Measurements from ENCODE around the gene SLC16A7.

SLC16A7 gene

GRCh38 chr12:59672273-59672672 is 76.4 kb downstream of the SLC16A7 start:
- no peak for DNase-seq

DNA sequence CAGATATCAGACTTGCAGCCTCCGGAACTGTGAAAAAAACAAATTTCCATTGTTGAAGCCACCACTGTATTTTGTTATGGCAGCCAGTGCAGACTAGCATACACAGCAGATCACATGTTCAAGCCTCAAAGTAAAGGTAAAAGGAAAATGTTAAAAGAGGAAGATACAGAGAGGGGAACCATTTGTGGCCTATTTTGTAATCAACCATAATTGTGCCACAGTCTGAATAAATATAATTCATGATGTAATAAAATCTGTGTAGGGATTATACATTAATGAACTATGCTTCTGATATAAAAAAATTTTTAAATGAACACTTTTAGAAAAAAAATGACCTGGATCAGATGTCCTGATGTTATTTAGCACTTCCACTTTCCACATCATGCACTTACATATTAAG is 79.6 kb downstream of the SLC16A7 start:
- DNase-seq: no peak

GRCh38 chr12:59677857-59678256 is 82.0 kb downstream of the SLC16A7 start:
- DNase-seq: no peak

GRCh38 chr12:59678759-59679411 is 83.1 kb downstream of the SLC16A7 start:
- DNase-seq: no peak

DNA sequence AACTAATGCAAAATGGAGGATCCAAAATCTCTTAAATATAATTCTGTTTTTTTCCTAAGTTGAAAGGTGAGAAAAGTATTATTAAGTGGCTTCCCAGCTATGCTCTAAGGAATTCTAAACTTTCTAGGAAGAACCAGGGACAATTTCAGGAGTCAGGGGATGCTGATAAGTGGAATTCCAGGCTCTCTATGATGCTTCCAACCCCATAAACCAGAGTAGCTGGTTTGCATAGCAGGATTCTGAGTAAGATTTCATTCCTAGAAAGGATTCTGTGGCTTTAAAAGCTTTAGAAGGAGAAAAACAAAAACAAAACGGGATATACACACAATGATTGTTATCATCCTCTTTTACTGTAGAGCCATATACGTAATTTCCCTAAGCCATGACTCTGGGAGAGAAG is 93.9 kb downstream of the SLC16A7 start:
- DNase-seq: no peak

DNA sequence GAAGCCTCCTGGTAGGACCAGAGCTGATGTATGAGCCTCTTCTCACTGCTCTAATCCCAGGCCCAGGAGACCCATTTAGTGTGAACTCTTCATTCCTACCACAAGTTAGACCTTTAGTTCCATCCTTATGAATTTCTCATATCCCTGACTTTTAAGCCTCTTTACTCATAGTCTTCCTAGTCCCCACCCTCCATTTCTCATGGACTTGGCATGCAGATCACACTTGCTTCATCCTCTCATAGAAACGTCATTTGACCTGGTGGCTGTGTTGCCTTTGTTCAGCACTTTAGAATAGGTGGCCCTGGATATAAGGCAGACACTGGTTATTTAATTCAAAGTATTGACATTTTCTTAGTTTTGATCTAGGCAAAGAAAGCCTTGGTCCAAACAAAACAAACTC is 99.5 kb downstream of the SLC16A7 start:
- DNase-seq: no peak

DNA sequence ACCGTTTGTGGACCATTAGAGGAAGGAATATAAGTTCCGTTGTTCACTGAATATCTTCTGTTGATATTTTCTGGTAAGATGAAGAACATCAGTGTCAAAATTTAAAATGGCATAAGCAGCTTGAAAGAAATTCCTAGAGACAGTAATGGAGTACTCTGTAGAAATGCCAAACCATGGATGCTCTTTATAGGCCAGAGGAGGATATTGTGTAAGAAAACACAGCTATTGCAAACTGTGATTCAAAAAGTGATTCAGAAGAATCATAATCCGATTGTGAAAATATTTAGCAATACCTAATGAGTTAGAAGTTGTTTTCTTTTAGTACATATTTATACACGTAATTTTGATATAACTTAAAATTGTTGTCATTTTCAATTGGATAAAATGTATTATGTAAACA is 102.8 kb downstream of the SLC16A7 start:
- no peak for DNase-seq

DNA sequence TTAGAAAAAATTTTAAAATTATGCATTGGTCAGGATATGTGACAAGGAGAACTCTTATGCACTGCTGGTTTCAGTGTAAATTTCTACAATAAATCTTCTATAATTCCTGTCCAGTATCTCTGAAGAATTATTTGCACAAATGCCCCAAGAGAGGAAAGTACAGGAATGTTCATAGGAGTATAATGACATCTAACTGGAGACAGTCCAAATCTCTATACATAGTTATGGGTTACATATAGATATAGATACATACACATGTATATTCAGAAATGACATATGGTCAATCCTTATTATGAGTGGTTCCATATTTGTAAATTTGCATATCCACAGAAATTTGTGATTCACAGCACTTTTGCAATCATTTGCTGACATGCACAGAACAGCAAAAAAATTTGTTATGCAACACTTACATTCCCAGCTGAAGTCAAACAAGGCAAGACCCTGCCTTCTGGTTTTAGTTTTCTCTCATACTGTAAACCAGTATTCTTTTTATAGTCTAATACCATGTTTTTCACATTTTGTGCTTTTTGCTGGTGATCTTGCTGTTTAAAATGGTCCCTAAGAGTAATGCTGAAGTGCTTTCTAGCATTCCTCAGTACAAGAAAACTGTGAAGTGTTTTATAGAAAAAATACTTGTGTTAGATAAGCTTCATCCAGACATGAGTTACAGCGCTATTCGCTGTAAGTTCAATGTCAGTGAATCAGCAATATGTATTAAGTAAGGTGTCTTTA is 103.8 kb downstream of the SLC16A7 start:
- DNase-seq: no peak

DNA sequence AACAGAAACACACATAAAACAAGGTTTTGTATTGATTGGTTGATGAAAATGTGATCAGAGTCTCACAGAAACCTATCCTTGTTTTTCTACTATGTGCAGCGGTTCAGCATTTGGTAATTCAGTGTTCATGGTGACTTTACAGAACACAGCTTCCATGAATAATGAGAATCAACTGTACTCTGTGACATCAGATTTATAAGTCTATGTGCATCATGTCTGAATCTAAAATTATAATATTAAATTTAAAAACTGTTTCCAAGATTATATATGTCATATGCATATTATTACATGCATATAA is 104.3 kb downstream of the SLC16A7 start:
- DNase-seq: no peak

- DNase-seq: no peak
These were observed 112.2 kb downstream of the SLC16A7 start for GRCh38 chr12:59708064-59708463.

GRCh38 chr12:59708484-59708883 is 112.7 kb downstream of the SLC16A7 start:
- no peak for DNase-seq

DNA sequence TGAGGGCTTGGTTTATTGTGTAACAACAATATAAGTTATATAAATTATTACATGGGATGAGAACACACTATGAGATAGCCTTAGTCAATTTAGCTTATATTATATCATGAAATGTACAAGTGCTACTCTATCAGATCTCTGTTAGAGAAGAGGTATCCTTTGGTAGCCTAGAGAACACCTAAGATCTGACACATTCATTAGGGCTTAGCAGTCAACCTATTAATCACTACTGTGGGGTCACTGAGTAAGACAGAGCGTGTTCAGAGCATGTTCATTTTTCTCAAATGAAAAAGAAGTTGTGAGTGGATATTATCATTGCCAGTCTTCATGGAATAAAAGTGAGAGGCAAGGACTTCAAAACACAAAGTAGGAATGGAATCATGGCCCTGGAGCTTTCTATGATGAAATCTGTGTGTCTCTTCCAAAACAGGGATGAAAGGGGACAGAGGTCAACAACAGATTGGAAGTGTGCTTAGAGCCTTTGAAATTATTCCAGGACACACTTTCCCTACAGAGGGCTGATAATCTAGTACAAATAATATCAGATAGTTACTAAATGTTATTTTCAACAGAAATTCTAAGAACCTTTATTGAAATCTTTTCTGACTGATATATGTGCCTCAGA is 114.3 kb downstream of the SLC16A7 start:
- DNase-seq: no peak

- DNase-seq: no peak
These were observed 115.1 kb downstream of the SLC16A7 start for GRCh38 chr12:59710964-59711363.

GRCh38 chr12:59715434-59715833 is 119.6 kb downstream of the SLC16A7 start:
- no peak for DNase-seq

- no peak for DNase-seq
These were observed 120.2 kb downstream of the SLC16A7 start for GRCh38 chr12:59716043-59716442.

GRCh38 chr12:59717436-59717835 is 121.6 kb downstream of the SLC16A7 start:
- DNase-seq: no peak

- no peak for DNase-seq
These were observed 123.9 kb downstream of the SLC16A7 start for GRCh38 chr12:59719701-59720100.

DNA sequence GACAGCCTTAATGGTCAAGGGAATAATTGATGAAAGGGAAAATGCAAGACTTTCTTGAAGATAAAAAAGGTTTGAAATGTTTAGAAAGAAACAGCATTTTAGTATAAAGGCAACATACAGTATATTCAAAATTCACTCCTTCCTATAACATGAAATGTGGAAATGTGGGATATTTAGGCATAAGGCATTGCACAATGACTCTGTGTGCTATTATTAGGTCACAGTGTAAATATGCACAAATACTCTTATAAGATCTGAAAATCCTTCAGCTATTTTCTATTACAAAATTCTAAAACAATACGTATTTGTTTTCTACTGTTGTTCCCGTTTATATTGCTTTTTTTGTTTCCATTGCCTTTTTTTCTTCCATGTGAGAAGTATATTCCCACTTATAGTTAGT is 127.7 kb downstream of the SLC16A7 start:
- DNase-seq: no peak

DNA sequence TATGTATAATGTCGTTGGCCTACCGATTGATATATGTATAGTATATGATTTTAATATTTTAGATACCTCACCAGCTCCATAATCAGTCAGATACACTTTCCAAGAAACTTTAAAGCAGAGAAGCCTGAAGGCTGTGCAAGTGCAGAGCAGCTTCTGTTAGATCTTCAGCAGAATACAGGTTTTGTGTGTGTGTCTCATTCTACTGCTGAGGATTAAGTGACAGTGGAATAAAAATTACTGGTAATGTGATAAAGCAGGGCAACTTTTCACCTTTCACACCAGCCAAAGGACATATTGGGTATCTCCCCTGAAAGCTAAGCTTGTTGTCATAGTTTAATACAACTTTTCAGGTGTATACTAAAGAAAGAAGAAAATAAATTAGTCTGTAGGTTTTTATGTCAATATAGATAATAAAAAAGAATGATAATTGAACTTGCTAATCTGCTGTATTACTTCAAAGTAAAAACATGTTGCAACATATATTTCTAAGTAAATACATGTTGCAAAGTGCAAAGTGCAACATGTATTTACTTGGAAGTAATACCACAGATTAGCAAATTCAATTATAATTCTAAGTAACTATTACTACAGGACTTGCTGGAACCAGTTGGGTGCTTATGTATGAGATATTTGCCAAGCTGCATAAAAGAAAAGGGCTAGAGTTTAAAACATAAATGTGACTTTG is 128.3 kb downstream of the SLC16A7 start:
- DNase-seq: no peak

DNA sequence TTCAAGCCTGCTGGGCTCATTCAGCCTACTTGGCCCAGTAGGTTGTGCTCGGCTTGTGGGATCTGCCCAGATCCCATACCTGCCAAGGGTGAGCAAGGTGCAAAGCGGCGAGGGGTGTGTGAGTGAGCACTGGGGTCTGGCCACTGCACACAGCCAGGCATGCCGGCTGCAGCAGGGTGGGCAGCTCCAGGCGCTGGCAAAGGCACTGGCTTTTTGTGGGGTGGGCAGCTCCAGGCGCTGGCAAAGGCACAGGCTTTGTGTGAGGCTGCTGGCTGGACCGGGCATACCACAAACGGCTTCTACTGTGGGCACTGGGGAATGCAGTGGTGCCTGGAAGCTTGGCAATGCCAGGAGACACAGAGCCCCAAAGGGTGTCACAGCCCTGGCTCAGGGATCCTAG is 137.4 kb downstream of the SLC16A7 start:
- DNase-seq: no peak

- DNase-seq: no peak
These were observed 138.5 kb downstream of the SLC16A7 start for GRCh38 chr12:59734371-59734770.

- DNase-seq: no peak
These were observed 139.4 kb downstream of the SLC16A7 start for GRCh38 chr12:59735231-59735630.

DNA sequence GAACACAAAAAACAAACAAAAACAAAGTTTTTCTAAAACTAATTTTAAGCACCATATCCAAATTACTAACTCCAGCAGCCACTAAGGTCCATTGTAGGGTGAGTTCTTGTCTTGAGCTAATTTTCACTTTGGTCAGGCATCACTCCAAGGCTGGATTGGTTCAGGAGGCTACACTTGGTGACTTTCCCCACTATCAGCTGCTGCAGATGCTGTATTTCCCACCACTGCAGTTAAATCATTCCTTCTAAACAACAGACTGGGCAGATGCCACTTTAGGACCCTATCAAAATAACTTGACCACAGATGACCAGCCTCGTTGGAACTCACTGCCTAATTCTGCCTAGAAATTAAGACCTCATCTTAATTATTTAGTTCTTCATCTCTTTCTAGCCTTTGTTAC is 140.5 kb downstream of the SLC16A7 start:
- DNase-seq: no peak

DNA sequence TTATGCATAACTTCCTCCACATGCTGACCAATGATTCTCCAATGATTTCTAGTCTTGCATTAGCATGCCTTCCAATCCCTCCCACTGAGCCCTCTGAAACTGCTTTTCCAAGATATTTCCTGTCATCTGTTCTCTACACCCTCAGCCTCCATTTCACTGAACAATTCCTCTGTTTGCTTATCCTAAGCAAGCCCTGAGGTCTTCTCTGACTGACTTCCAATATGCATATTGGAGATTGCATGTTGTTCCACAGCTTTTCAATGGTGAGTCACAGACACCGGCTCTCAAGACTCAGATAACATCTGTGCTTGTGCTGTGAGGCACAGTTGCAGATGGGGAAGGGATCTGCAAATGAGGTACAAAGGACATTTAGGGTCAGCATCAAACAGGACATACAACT is 141.0 kb downstream of the SLC16A7 start:
- no peak for DNase-seq
